Ascending aorta (tissue), 2 donors: ENCODE data around the gene FNIP1. TPM values are rescaled to one million over a fixed set of nuclear protein-coding genes. Genes with fewer than 3 reads are reported as not detected.

ENCODE experiments used
- DNase-seq, 2 donors: peaks; one replicate each; pipeline ENCODE4 v3.0.0-alpha.2; 2019; ENCODE audit warnings: low spot score in 2 of 2
- H3K27ac ChIP-seq, 2 donors: fragments of 200-600 bp; sonication (generic); one replicate each; pipeline ENCODE4 v1.5.1; 2016 to 2017; ENCODE audit warnings: mild to moderate bottlenecking in 1 of 2
- H3K27me3 ChIP-seq: fragments of 200-600 bp; sonication (generic); one replicate; pipeline ENCODE4 v1.5.1; 2017
- H3K36me3 ChIP-seq, 2 donors: fragments of 200-600 bp; sonication (generic); one replicate each; pipeline ENCODE4 v1.5.1; 2016
- H3K4me1 ChIP-seq, 2 donors: fragments of 200-600 bp; sonication (generic); one replicate each; pipeline ENCODE4 v1.5.1; 2016 to 2017; ENCODE audit warnings: mild to moderate bottlenecking in 1 of 2
- H3K4me3 ChIP-seq, 2 donors: fragments of 200-600 bp; sonication (generic); one replicate each; pipeline ENCODE4 v1.5.1; 2016 to 2017; ENCODE audit warnings: mild to moderate bottlenecking in 1 of 2
- H3K9me3 ChIP-seq, 2 donors: fragments of 200-600 bp; sonication (generic); one replicate each; pipeline ENCODE4 v1.5.1; 2016
- CTCF ChIP-seq, 3 experiments: fragments of 200-600 bp in 2 of 3; fragments of 450-650 bp in 1 of 3; sonication (generic) in 2 of 3; IDR thresholded peaks; one replicate each; pipeline ENCODE4 v1.5.1; 2016 to 2019; ENCODE audit warnings: antibody characterized with exemption in 3 of 3, mild to moderate bottlenecking in 1 of 3, moderate library complexity in 1 of 3
- intact Hi-C: fragments of 100-400 bp; cut with DNase I; formaldehyde crosslinking; loops from one replicate; pipeline ENCODE4 v1.15.1; 2023
- total RNA-seq: library from RNA; depleted of rRNA; stranded (reverse); fragments of >200 nt; gene quantifications from one replicate; pipeline ENCODE4 v1.1.0, GENCODE V29; 2016

Gene FNIP1
- total RNA-seq, 1 donor from 2014 or later, result 20.5 TPM

GRCh38 chr5:131749723-131750470, 46.9 kb downstream of the FNIP1 start:
- Histone ChIP-seq H3K9me3 (no peaks in the 10 kb centered on the region), H3K4me3 (no peak overlapping the region), H3K4me1 (no peaks in the 10 kb centered on the region), H3K27me3 (no peaks in the 10 kb centered on the region), H3K36me3 (no peaks in the 10 kb centered on the region), H3K27ac (no peak overlapping the region)
- TF ChIP-seq CTCF (IDR thresholded peaks at IDR 0.05), result no peak
- no peak for DNase-seq
- intact Hi-C loops, result no loop called here

GRCh38 chr5:131749138-131749537, 47.7 kb downstream of the FNIP1 start:
- no peak for TF ChIP-seq CTCF (IDR thresholded peaks at IDR 0.05)
- Histone ChIP-seq H3K36me3 (peaks cover 0 to 3% of the 10 kb centered on the region in 2 donors), H3K4me1 (no peaks in the 10 kb centered on the region), H3K9me3 (no peaks in the 10 kb centered on the region), H3K4me3 (no peak overlapping the region), H3K27ac (no peak overlapping the region), H3K27me3 (no peaks in the 10 kb centered on the region)
- intact Hi-C loops, result no loop called here
- DNase-seq, result no peak

GRCh38 chr5:131747180-131748105, 49.4 kb downstream of the FNIP1 start:
- Histone ChIP-seq H3K4me3 (no peak overlapping the region), H3K36me3 (peaks cover 7 to 17% of the 10 kb centered on the region in 2 donors), H3K27me3 (no peaks in the 10 kb centered on the region), H3K4me1 (no peaks in the 10 kb centered on the region), H3K9me3 (no peaks in the 10 kb centered on the region), H3K27ac (no peak overlapping the region)
- no peak for TF ChIP-seq CTCF (IDR thresholded peaks at IDR 0.05)
- intact Hi-C loops, result no loop called here
- DNase-seq, result no peak

GRCh38 chr5:131746423-131746822, 50.4 kb downstream of the FNIP1 start:
- no peak for DNase-seq
- no peaks in the 10 kb centered on the region for H3K27me3 ChIP-seq
- H3K9me3 ChIP-seq, result no peaks in the 10 kb centered on the region
- no peak for TF ChIP-seq CTCF (IDR thresholded peaks at IDR 0.05)
- H3K4me3 ChIP-seq, result no peak overlapping the region
- H3K27ac ChIP-seq, result no peak overlapping the region
- no peaks in the 10 kb centered on the region for H3K4me1 ChIP-seq
- peaks cover 7 to 27% of the 10 kb centered on the region in 2 donors for H3K36me3 ChIP-seq
- intact Hi-C loops, result no loop called here

- DNase-seq, result no peak
- intact Hi-C loops, result no loop called here
- no peak for TF ChIP-seq CTCF (IDR thresholded peaks at IDR 0.05)
- Histone ChIP-seq H3K4me3 (no peak overlapping the region), H3K9me3 (no peaks in the 10 kb centered on the region), H3K36me3 (peaks cover 10 to 32% of the 10 kb centered on the region in 2 donors), H3K27ac (no peak overlapping the region), H3K4me1 (no peaks in the 10 kb centered on the region), H3K27me3 (no peaks in the 10 kb centered on the region)
Observed at GRCh38 chr5:131745703-131746102, 51.1 kb downstream of the FNIP1 start.
